Hematopoietic multipotent progenitor cell (in vitro differentiated cells): ENCODE results near the gene FAM32A. TPM values are rescaled to one million over a fixed set of nuclear protein-coding genes. Genes with fewer than 3 reads are reported as not detected.

ENCODE experiments used
- DNase-seq, 3 donors: peaks; one replicate each; pipeline ENCODE4 v3.0.0-alpha.2; 2011 to 2015; ENCODE audit warnings: low read depth in 2 of 3, low spot score in 2 of 3
- total RNA-seq: library from RNA; depleted of rRNA; stranded (reverse); fragments of >200 nt; gene quantifications from one replicate; pipeline ENCODE4 v1.2.3, GENCODE V29; 2012

FAM32A gene
- total RNA-seq, 1 donor = 68.1 TPM

DNA sequence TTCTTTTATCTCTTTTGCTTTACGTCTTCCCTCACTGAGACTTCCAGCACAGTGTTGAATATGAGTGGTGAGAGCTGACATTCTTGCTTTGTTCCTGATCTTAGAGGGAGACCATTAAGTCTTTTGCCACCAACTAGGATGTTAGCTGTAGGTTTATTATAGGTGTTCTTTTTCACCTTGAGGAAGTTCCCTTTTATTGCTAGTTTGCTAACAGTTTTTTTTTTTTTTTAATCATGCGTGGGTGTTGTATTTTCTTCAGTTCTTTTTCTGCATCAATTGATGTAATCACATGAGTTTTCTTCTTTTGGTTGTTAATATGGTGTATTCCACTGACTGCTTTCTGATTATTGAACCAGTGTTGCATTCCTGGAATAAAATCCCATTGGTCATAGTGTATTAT, 33.6 kb downstream of the FAM32A start:
- DNase-seq = no peak

DNA sequence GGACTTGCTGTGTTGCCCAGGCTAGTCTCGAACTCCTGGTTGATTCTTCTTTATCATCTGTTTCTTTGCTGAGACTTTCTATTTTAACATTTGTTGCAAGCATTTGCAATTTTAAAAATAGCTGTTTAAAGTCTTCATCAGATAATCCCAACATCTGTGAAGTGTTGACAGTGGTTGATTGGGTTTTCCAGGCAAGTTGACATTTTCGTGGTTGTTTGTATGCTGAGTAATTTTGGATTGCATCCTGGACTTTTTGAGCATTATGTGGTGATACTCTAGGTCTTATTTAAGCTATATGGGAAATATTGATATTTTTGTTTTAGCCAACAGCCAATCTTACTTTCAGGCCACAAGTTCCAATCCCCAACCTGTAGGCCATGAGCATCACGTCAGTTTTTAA, 37.6 kb downstream of the FAM32A start:
- no peak for DNase-seq

DNA sequence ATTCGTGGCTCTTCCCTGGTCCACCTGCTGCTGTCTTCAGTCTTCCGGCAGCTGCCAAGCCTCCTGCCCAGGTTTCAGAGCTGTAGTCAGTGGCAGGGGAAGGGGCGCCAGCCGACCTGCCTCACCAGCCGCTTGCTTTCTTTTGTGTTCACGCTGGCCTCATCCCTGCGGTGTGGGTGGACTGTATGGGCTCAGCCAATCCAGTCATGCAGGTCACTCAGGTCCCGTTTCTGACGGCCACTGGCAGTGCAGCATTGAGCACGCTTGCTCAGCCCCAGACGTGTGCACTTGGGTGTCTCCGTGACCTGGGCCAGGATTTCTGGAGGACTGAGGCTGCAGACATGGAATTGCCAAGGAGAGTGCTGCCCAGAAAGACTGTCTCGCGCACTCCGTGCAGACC, 38.5 kb downstream of the FAM32A start:
- no peak for DNase-seq

DNA sequence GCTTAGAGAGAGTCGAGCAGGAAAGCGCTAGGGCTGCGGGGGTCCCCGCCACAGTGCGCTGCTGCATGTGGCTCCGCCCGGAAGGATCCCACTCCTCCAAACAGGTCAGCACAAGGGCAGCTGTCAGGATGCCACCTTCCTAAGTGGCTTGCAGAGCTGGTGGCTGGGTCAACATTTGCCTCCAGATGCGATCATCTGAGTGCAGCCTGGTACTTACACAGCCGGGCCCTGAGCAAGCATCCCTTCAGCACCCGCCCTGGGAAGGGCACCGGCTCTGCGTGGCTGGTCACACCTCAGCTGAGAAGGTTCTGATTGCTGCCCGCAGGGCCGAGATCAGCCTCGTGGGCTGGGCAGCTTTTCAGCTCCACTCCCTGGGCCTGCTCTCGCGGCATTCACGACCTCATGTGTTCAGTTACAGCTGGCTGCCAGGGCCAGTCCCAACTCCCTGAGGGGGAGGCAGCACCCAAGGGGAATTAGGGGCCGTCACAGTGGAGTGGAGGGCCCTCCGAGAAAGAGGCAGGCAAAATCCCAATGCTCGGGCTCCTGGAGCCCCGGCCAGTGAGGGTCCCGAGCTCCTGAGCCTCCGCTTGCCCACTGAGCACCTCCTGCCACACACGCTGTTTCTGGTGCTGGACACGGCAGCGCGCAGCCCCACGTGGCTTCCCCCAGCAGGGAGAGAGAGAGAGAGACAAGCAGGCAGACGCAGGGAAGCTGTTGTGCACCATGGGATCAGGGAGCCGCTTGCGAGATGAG, 39.3 kb downstream of the FAM32A start:
- DNase-seq = no peak

DNA sequence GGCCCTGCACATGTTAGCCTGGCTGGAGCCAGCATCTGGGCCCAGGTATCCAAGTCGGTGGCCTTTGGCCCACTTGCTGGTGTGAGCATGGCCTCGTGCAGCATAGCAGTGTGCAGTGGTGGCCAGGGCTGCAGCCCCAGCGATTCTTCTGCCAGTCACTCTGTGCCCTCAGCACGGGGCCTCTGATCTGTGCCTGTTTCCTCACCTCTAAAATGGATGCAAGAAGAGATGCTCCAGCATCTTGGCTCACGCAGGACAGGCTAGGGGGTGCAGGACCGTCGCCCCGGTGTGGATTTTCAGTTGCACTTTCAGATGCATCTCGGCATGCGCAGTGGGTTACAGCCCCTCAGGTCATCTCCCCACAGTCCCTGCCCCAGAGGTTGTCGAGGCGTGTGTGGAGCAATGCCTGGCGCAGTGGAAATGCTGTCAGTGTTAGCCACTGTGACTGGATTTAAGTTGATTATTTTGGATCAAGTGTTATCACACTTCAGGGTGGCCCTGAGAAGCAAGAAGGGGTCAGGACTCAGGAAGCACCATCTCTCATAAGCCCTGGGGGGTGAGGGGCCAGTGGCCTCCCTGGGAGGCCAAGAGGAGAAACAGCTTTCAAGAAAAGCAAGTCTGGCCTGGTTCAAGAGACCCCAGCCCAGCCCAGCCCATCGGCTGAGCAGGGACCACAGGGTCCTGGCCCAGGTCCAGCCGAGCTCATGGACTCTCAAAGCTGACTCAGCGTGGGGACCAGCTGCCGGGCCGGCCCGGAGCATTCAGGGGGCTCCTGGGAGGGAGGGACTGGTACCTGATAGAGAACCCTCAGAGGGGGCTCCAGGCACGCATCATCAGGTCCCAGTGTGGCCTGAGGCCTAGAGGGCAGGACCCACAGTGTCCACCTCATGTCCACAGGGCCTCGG, 40.3 kb downstream of the FAM32A start:
- DNase-seq = no peak

DNA sequence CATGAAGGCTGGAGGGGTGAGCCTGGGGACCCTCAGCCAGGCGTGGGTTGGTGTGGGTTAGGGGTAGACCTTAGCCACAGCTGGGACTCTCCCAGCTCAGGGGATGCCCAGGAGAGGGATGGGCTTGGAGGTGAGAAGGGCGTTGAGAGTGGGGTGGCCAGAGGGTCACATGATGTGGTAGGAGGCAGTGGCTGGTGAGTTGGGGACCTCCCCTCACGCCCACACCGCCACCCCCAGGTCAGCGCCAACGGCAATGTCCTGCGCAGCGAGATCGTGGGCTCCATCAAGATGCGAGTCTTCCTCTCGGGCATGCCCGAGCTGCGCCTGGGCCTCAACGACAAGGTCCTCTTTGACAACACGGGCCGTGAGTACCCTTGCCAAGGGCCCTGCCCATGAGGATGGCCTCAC, 41.0 kb downstream of the FAM32A start:
- no peak for DNase-seq

DNA sequence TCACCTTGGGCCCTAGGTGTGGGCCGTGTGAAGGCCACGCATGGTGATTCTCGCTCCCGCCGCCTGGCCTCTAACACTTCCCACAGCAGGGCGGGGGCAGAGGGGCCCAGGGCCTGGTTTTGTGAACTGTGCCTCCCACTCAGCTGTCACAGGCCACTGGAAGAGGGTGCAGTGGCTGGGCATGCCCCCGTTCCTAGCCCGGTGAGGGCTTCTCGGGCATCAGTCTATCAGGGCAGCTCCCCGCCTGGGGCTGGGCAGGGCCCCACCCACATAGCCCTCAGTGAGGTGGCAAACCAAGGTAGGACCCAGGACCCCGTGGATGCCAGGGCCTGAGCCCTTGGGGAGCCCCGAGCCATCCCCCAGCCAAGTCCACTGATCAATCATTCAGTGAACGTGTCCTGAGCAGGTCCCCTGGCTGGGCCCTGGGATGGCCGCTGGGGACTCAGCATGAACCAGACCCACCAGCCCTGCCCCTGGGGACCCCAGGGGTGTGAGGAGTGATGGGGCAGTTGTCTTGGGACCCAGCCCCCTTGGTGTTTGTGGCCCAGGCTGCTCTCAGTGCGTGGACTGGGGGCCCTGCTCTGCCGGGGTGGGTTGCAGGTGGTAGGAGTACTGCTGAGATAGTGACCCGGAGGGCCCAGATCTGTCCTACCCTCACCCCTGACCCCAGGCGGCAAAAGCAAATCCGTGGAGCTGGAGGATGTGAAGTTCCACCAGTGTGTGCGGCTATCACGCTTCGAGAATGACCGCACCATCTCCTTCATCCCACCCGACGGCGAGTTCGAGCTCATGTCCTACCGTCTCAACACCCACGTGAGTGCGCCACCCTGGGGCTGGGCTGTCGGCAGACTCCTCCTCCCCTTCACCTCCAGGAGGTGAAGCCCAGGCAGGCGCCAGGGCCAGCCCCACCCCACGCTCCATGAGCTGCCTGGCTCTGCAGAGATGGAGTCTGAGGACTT, 41.9 kb downstream of the FAM32A start:
- DNase-seq = no peak

DNA sequence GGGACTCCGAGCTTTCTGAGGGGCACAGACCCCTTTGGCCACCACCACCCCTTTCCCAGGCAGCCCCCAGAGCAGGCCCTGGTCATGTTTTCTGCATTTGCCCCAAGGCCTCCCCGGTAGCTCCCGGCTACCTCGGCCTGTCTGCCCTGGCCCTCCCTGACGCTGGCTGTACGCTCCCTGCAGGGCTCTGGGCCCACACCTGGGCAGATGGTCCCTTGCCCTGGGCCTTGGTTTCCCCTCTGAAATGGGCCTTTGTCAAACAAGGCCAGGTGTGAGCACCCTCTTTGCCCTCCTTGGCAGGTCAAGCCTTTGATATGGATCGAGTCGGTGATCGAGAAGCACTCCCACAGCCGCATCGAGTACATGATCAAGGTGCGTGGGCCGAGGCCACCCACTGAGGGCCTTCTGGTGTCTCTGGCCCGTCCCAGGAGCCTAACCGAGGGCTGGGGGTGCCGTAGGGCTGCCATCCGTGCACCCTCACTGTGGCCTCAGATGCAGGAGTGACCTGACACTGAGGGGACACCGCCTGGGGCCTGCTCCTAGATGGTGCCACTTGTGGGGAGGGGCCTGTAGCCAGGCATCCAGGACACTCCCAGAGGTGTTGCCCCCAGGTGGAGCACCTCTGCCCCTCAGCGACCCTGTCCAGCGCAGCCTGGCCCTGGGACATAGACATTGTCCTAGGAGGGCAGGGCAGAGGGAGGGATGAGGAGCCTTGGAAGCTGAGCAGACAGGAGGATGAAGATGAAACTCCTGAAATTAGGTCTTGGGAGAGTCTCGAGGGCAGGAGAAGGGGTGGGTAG, 42.8 kb downstream of the FAM32A start:
- no peak for DNase-seq

DNA sequence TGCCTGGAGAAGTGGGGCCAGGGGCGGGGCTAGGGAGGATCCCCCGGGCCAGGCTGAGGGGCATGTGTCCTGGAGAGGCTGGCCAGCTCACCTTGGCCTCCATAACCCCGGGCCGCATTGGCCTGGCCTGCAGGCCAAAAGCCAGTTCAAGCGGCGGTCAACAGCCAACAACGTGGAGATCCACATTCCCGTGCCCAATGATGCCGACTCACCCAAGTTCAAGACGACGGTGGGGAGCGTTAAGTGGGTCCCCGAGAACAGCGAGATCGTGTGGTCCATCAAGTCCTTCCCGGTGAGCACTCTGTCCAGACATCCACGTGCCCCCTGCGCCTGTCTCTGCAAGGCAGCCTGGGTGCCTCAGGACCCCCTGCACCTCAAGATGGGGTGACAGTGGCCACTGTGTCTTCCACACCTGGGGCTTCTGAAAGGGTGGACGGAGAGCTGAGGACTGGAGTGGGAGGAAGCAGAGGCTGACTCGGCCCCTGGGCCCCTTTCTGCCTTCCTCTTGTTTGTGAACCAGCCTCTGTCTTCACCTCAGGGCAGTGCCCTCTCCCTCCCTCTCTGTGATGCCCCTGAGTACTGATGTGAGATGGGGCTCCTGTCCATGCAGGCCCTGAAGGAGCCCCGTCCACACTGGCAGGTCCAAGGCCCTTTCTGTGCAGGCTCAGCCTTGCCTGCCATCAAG, 43.6 kb downstream of the FAM32A start:
- DNase-seq = no peak

DNA sequence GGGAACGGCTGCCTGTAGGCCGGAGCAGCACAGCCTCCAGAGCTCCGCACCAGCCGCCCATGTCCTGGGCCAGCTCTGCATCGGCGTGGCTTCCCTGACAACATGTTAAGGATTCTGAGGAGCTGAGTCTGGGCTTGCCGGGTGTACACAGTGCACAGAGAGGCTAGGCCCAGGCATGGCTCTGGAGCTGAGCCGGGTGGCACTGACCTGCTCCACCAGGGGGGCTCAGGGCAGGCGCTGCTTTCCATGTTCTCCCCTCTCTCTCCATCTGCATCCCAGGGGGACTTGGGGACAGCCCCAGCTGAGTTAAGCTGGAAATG, 44.1 kb downstream of the FAM32A start:
- no peak for DNase-seq

DNA sequence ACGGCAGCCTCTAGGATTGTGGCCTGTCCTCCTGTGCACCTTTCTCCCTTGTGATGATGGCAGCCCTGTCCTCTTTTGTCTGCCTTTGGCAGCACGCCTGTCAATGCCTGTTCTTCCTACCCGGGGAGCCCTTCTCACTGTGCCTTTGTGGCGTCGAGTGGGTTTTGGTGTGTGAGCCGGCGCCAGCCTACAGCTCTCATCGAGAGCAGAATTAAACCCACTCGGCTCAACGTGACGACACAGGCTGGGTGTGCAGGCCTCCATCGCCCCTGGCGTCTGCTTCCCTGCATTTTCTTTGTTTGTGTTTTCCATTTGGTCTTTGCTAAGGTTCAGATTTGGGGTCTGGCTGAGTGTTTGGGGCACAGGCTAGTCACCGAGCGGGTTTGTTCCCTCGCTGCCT, 46.9 kb downstream of the FAM32A start:
- no peak for DNase-seq

DNA sequence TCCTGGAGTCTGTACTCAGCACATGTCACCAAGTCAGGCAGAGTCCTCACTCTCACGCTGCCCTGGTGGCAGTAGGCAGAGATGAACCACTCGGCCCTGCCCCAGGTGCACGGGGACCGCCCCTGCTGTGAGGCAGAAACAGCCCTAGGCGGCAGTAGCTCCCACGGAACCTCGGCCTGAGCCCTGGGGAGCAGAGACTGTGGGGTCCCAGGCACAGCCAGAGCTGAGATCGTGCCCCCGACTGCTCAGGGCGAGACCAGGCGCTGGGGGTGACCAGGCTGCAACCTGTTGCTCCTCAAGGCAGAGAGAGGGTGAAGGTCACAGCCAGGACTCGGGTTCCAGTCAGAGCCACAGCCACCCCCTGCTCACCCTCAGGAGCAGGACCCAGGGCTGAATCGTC, 47.4 kb downstream of the FAM32A start:
- no peak for DNase-seq

DNA sequence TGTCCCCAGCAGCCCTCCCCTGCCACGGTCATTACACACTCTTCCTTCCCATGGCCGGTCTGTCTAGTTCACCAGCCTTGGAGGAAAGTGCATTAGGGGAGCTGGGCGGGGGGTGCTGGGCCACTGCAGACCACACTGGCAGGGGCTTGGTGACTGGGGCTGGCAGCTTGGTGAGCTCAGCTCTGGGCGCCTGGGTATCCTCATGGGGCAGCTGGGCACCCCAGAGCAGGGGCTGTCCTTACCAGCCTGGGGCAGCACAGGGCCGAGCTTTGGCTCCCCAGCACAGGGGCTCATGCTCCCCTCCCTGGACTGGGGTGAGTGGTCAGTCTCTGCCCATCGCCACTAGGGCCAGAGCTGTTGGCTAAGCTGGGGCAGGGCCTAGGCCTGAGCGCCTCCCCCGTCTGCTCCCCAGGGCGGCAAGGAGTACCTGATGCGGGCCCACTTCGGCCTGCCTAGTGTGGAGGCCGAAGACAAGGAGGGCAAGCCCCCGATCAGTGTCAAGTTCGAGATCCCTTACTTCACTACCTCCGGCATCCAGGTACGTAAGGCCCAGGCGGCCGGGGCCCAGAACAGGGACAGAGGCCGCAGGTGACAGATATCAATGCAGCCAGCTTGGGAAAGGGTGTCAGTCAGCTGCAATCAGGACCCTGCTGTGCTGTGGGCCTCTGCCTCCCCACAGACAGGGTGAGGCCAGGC, 48.0 kb downstream of the FAM32A start:
- no peak for DNase-seq

DNA sequence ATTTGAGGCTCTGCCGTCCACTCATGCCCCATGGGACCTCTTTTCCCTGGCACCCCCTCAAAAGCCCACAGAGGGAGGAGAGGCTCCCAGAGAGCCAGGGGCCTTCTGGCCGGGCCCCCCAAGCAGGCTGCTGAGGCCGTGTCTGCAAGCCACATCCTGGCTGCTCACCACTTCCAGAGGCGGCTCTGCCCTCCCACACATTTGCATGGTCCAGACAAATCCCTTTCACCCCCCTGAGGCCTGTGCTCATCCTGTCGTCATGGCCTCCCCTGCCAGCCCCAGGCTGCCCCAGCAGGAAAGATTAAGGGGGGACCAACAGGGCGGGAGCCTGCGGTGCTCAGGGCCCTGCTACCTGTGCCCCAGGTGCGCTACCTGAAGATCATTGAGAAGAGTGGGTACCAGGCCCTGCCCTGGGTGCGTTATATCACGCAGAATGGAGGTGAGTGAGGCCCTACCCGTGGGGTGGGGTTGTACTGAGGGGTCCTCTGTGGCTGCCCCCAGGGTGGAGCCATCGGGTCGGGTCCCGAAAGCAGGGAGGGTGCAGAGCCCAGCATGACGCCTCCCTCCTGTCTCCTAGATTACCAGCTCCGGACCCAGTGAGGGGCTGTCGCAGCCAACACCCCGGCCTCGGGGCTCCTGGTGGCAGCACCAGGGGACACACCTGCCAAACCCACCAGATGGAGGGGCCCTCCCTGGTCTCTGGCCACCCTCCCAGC, 48.8 kb downstream of the FAM32A start:
- DNase-seq = no peak

DNA sequence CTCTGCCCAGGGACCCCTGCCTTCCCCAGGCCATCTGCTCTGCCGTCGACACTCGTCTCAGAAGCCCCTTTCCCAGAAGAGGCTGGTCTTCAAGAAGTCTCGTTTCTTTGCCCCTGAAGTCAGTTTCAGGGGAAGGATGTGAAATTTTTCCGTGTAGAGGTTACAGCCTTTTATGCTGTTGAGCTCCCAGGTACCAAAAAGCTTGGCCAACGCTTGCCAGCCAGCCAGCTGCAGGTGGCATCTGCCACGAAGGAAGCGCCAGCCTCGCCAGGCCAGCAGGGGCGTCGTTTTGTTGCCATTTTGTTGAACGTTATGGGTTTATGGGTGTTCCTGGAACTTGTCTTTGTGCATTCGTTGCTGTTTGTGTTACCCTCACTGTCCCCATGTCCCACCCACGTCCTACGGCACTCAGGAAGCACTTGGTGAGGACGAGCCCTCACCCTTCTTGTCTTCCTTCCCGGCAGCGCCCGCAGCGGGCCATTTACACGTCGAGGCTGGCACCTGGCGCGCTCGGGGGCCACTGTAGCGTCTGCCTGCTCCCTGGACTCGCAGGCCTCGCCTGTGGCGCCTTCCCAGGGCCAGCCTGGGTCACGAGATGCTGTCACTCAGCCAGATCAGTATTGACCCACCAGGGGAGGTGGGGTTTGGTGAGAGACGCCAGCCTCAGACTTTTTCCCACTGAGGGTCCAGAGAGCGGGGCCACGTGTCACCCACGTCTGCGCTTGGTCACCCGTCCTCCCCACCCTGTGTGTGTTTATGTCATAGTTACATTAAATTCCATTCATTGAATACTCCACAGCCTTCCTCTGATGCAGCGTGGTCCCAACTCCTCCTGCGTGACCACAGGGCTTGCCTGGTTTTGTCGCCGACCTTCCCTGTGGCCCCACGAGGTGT, 49.6 kb downstream of the FAM32A start:
- no peak for DNase-seq

DNA sequence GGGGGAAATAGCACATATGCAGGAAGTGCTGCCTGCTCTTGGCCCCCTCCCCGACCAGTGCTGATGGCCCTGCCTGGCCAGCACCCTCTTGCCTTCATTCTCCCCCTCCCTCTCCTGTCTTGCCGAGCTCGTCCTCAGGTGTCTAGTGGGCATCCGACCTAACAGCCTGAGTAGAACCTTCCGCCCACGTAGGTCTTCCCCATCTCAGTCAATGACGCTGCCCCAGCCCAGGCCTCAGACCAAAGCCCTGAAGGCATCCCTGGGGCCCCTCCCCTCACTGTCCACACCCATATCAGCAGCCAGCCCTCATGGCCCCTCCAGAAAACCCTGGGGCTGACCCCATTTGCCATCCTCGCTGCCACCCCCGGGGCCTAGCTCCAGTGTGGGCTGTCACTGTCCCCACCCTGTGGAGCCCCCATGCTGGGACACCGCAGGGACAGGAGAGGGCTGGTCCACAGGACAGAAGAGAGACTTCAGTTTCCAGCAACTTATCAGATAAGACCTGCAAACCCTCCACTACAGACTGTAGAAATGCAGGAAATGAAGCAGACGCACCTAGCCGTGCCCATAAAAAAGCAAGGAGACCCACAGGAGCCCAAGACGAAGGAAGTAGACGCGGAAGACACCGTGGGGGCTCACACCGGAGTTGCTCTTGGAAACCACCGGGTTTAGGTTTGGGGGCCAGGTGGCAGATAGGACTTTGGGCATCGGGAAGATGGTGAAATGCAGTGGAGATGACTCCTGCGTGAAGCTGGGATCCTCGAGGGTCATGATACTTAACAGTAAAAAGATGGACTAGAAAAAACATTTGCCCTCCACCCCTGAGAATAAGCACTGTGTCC, 50.8 kb downstream of the FAM32A start:
- no peak for DNase-seq
